ENCODE measurements around the gene FAM180B.

- TF ChIP-seq RARB (CRISPR knock-in tag; IDR thresholded peaks at IDR 0.05) (no peak), PPARA (CRISPR knock-in tag; IDR thresholded peaks at IDR 0.05; ENCODE audit: borderline replicate concordance) (no peak), TSHZ2 (CRISPR knock-in tag; IDR thresholded peaks at IDR 0.05) (no peak), ESRRG (CRISPR knock-in tag; IDR thresholded peaks at IDR 0.05) (no peak), ZC3H10 (CRISPR knock-in tag; IDR thresholded peaks at IDR 0.05) (no peak), ZNF8 (CRISPR knock-in tag; IDR thresholded peaks at IDR 0.05) (no peak), PATZ1 (CRISPR knock-in tag; IDR thresholded peaks at IDR 0.05; ENCODE audit: borderline replicate concordance) (no peak), POU6F1 (CRISPR knock-in tag; IDR thresholded peaks at IDR 0.05; ENCODE audit: borderline replicate concordance, low read depth) (no peak), ZFP30 (CRISPR knock-in tag; IDR thresholded peaks at IDR 0.05) (no peak)
Measured at GRCh38 chr11:47607380-47607779, 20.9 kb downstream of the FAM180B start.

All from SK-N-SH treated with all-trans-retinoic acid at 6 μM for 48 hours (cell line).